HG03558 (cell line): ENCODE results near the gene PNMA8C.

Experiments
- ATAC-seq: cut with Tn5 transposase; IDR thresholded peaks from one replicate; pipeline ENCODE4 v1.9.1; 2021; ENCODE audit warnings: moderate number of reproducible peaks; ENCODE audit not compliant: unreplicated experiment; ENCODE audit errors: extremely low read depth

The PNMA8C gene

DNA sequence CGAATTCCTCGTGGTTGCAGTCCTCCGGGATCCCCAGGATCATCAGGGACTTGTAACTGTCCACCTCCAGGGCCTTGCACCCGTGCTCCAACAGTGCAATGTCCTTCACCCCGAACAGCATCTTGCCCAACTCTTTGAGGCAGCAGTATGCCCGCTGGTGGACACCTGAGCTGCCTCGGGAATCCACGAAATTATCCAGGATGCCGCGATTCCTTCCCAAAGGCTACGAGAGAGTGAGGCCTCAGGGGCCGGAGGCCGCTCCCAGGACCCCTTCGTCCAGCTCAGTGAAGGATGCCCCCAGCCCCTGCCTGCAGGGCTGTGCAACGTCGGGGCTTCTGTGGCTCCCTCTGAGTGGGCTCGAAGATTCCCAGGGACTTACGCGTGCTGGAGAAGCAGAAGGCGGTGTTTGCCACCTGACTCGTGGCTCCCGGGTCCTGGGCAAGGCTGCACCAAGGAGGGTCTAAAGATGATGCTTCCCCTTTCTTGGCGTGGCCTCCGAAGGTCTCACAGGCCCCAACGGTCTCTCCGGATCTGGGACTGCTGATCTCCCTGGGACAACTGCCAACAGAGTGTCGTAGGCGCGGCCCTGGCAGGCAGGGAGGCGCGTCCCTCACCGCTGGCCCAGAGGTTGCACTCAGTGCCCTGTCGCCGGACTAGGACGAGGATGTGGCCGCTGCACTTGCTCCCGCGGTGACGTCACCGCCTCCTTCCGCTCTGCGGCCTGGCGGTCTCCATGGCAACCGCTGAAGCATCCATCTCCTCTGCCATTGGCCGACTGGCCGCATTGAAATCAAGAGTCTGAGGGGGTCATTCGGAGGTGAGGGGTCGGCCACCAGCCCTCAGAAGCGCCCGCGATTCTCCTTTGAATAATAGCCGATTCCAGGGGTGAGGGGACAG, at the start of gene PNMA8C:
TSS of gene PNMA8C (minus strand) at position 698 of the 897 bp plus-strand sequence. CDS start at position 121, 577 bp downstream.
- ATAC-seq: no peak

DNA sequence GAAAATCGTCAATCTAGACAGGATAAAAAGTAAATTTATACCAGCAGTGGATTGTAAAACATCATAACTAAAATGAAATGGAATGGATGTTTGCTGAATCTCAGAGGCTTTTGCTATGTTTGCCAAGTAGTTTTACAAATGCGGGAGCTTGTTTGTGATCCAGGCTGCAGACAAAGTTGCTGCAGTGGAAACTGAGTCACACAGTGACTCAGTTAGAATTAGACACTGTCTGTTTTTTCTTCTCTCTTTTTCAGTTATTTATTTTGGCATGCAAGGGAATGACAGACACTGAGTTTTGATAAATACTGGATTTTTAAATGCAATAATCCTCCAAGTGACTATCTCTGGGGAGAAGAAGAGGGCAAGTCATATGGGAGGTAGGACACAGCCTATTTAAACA, 47.2 kb upstream of the PNMA8C start:
- ATAC-seq: no peak

DNA sequence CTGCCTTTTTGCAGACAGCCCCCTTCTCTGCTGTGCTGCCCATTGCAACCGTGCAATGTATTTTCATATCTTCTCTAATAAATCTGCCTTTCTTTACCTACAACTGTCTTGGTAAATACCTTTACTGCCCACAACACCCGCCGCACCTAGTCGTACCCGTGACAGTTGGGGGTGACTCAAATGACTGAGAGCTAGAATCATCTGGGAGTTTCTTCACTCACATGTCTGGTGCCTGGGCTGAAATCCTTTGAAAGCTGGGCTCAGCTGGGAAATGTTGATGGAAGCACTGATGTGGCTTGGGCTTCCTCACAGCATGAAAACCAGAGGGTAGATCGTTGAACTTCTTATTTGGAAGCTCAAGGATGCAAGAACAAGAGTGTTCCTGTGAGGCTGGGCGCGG, 45.5 kb upstream of the PNMA8C start:
- no peak for ATAC-seq

DNA sequence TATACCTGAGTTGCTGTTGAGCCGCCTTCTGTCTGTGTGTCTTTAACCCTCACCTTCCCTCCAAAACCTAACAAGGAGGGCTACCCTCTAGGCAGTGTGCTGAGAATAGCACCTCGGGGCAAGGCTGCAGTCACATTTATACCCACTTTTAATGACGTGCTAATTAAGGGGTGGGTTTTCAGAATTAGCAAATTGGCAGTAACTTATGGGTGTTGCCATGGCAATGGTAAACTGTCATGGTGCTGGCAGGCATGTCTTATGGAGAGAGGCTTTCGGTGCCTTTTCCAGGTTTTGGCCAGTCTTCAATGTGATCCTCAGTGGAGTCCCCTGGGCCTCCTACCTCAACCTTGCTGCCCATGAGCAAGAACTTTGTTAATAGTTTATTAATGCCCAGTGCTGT, 43.9 kb upstream of the PNMA8C start:
- ATAC-seq: no peak

DNA sequence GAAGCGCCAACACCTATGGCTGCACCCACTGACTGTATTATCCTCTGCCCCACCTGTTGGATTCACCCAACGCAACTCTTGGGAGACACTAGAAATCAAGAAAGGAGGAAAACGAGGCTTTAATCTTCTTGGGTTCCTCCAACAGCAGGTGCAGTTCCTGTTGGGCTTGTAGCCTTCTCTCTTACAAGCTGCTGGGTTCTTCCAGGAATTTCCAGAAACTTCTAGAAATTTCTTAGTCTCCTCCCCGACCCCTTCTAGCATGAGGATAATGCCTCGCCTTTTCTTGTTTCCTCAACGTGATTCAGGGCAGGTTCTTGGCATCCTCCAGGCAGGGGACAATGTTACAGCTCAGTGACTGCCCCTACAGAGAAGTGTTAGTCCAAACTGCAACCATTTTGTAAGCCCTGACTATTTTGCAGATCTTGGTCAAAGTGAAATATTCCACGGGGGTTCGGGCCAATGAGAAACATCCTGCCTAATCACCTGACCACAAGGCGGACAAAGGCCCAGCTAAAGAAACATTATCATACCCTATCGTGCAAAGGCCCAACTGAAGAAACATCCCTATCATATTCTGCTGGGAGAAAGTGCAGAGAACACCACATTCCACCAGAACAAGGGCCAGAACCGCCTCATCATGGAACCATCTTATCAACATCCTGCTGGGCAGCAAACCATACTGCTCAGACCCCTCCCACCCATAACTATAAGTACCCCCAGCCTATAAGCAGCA, 43.2 kb upstream of the PNMA8C start:
- no peak for ATAC-seq

DNA sequence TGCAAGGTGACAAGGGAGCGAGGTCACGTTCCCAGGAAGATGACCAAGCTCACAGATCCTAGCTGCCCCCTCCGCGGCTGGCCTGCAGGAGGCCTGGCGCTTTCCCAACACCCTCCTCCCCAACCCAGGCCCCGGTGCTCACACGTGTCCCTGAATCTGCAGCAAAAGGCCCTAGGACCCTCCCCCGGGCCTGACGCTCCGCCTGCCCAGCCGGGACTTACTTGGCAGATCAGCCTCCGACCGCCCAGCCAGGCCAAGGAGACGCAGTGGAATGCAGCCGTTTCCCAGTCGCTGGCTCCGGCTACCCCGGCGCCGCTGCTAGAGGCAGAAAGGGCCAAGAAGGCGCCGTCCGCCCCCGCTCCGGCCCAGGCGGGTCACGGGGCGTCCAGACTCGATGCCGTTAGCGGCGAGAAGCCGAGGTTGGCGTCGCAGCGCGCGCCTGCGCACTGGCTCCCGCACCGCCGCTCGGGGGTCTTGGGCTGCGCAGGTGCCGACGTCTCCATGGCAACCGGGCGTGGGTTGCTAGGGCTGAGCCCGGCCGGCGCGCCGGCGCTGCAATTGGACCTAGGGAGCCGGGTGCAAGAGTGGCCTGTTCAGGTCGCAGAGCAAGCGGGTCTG, 42.5 kb upstream of the PNMA8C start, which contains the start of gene PNMA8A:
TSS of gene PNMA8A (minus strand) at position 448 of the 618 bp plus-strand sequence. CDS start 528 bp downstream, outside the sequence.
- ATAC-seq: no peak

DNA sequence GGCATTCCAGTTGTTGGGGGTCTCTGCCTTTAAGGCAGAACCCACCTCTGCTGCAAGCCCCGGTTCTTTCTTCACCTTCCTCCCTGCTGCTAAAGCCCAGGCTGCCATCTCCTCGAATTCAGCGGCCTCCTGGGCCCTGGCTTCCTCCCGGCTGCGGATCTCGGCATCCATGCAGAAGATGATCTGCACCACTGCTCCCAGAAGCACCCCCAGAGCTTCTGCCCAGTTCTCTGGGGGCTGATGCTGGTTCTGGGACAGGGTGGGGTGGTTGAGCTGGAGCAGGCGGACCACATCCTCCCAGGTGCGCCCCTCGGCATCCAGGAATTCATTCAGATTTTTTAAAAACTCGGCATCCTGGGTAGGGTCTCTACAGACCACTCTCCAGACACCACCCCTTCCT, 41.6 kb upstream of the PNMA8C start:
- ATAC-seq: no peak

DNA sequence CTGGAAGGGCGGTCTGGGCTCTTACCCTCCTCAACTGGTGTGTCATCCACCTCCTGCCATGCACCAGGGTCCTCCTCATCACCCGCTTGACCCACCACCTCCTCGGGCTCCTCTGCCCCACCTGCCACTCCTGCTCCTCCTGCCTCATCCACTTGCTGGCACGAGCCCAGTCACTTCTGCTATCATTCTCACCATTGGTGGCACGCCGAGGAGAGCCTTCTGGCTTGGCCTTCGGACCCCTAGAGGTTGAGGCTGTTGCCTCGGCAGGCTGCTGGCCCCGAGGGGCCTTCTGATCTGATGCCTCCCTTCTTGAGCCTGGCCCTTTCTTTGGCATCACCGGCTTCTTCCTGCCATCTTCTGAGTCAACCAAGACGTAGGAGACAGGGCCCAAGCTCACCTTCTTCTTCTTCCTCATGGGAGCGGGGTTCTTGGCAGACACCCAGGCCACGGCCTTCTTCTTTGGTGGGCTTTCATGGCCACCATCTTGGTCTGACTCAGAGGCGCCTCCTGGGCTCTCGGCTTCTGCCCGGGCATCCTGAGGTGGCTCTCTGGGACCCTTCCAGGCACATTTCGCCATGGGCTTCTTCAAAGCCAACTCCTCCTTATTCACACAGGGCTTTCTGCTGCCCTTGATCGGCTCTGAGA, 40.9 kb upstream of the PNMA8C start:
- ATAC-seq: no peak

DNA sequence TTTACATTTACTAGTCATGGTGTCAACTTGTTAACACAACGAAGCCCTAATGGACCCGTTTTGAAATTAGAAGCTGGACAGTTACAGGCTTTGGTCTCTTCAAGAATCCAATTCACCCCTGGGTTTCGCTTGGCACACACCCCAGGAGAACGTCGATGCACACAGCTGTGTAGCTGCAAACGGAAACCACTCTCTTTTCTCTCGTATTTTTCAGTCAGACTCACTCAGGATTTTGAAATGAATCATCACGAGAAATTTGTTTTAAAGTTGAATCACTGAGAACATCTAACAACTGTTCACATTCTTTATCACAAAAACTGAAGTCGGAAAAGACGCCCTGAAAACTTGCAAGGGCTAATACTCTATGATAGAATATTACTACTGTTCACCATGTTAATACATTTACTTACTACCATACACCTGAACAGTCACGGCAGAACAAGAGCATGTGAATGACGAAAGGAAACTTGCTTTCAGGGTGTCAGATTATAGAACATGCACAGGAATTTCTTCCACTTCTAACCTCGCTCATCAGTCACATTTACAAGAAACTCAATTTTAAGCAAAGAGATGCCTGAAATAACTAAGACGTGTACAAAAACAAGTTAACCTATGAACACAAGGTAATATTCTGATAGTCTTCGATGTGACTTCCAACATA, 37.9 kb upstream of the PNMA8C start:
- ATAC-seq: no peak

DNA sequence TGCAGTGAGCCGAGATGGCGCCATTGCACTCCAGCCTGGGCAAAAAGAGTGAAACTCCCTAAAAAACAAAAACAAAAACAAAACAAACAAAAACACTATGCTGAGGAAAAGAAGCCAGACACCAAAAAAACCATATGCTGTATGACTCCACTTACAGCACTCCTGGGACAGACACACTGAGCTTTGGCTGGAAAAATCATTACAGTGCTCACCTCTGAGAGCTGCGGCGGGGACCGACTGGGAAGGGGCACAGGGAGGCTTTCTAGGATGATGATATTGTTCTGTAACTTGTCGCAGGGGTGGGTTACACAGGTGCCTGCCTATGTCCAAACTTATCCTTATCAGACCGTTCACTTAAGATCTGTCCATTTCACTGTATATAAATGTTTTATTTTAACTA, 34.8 kb upstream of the PNMA8C start:
- ATAC-seq: no peak

DNA sequence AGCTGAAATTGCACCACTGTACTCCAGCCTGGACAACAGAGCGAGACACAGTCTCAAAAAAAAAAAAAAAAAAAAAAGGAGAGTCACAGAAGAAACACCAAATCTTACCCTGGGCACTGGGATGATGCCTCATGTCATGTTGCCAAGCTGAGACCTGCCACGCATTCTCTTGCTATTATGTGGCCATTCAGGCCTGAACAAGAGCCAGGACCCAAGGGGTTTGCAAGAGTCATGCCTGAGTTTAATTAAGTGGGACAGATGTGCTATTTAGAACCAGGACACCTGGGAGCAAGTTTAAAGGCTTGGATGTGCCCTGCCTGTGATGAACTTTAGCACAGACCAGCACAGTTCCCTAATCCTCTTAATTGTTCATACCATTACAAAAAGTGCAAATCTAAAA, 32.8 kb upstream of the PNMA8C start:
- ATAC-seq: no peak

DNA sequence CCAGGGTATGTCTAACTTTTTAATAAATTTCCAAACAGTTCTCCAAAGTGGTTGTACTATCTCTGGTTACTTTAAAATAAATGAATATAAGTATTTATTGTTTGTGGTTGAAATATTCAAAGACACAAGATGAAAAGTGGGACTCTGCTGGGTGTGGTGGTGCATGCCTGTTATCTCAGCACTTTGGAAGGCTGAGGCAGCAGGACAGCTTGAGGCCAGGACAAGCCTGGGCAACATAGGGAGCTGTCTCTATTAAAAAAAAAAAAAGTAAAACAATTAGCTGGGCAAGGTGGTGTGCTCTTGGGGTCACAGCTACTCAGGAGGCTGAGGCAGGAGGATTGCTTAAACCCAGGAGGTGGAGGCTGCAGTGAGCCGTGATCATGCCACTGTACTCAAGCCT, 32.2 kb upstream of the PNMA8C start:
- no peak for ATAC-seq

DNA sequence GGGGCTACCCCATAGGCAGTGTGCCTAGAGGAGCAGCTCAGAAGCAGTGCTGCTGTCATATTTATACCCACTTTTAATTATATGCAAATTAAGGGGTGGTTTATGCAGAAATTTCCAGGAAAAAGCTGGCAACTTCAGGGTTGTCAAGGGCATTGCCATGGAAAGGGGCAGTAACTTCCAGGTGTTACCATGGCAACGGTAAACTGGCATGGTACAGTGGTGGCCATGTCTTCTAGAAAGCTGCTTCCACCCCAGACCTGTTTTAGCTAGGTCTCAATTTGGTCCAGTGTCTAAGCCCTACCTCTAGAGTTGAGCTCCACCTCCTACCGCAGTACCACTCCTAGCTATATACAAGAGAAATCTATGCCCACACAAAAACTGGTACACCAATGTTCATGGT, 31.3 kb upstream of the PNMA8C start:
- no peak for ATAC-seq

DNA sequence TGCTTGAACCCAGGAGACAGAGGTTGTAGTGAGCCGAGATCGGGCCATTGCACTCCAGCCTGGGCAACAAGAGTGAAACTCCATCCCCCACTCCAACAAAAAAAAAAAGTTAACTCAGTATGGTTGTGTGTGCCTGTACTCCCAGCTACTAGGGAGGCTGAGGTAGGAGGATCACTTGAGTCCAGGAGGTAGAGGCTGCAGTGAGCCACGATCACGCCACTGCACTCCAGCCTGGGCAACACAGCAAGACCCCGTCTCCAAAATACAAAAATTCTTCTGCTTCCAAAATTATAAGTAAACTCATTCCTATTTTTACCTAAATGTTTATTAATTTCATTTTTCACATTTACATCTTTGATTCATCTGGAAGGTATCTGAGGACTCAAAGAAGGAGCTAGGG, 28.2 kb upstream of the PNMA8C start:
- ATAC-seq: no peak

DNA sequence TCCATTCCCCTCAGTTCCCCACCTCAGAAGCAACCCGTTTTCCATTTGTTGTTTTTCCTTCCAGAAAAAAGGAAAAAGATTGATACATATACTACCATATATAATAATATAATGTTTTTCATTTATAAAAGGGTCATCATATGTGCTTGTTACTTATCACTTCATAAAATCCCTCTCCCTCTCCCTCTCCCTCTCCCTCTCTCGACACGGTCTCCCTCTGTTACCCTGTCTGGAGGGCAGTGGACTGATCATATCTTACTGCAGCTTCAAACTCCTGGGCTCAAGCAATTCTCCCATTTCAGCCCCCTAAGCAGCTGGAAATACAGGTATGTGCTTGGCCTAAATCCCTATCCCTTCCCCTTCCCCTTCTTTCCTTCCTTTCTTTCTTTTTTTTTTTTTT, 25.5 kb upstream of the PNMA8C start:
- no peak for ATAC-seq

DNA sequence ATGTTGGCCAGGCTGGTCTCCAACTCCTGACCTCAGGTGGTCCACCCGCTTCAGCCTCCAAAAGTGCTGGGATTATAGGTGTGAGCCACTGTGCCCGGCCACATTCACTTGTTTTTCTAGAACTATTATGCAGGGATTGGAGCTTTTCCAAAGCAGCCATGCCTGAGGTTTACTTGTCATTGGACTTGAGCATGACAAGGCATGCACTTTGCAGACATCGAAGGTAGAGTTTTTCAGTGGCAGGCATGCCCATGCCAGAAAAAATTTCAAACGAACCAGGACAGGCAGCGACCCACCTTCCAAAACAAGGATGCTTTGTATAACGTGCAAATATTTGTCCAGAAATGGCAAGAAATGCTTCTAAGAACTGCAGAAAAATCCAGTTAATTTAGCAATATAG, 24.9 kb upstream of the PNMA8C start:
- no peak for ATAC-seq

DNA sequence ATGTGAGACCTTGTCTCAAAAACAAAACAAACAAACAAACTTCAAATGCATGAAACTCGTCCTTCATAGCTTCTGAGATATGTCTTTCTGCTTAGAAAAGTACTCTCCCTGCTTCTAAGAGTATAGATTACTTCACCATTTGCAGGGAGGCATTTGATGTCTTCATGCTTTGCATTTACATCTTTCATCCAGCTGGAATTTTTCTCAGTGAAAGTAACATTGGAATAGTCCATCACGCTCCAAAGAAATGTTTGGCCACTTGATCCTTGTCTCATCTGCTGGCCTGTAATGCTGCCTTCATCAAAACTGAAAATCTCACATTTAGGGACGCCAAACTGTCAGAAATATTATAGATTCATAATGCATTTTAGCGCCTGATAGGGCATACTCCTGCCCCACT, 23.4 kb upstream of the PNMA8C start:
- ATAC-seq: no peak

DNA sequence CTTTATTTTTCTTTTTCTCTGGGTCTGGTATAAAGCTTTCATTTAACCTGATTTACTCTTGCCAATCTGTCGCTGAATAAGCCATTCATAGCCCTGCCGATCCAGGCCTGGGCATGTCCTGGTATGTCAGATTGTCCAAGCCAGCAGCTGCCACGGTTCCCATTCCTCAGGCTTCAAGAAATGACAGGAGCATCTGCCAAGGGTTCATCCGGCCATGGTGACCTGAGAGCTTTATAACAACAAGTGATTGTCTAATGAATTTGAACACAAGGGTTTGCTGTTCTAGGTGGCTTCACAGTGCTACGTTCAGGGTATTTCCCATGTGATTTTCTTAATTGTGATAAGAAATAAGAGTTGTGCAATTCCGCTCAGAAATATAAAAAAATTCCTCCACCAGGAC, 22.6 kb upstream of the PNMA8C start:
- no peak for ATAC-seq

DNA sequence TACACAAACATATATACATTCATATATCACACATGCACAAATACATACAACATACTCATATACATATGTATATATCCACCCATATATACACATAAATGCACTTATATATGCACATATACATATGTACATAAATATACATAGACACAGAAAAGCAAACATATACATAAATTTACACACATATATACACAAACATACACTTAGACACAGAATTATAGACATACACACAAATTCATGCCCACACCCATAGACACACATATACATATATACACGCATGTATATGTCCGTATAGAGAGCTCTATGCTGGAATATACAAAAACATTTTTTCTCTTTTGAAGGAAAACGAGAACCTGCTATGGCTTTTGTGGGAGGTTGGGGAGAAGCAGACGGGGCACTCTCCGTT, 22.0 kb upstream of the PNMA8C start:
- no peak for ATAC-seq

DNA sequence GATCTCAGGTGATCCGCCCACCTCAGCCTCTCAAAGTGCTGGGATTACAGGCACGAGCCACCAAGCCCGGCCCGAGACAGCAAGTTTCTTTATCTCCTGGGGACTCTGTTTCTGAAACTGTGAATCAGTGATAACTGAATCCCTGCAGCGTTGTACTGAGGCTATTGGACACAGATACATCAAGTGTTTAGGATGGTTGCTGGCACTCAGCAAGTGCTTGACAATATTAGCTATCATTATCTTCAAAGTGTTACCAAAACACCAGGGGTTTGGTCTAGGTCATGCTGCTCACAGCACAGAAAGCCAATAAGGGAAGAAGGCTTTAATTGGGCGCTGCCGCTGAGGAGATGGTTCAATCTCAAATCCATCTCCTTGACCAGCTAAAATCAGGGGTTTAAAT, 20.5 kb upstream of the PNMA8C start:
- no peak for ATAC-seq
